H1 (cell line): ENCODE measurements around the gene UPF3A. TPM values are rescaled to one million over a fixed set of nuclear protein-coding genes. Genes with fewer than 3 reads are reported as not detected.

Experiments used
- ATF2 ChIP-seq: IDR thresholded peaks from 2 replicates; pipeline ENCODE4 v1.6.1; 2012; ENCODE audit warnings: low read length, inconsistent platforms
- BRCA1 ChIP-seq: IDR thresholded peaks from 2 replicates; pipeline ENCODE4 v1.6.1; 2012; ENCODE audit warnings: low read depth, low read length, improper control_type of control experiment
- CREB1 ChIP-seq: IDR thresholded peaks from 2 replicates; pipeline ENCODE4 v1.6.1; 2012; ENCODE audit warnings: inconsistent platforms
- EGR1 ChIP-seq: IDR thresholded peaks from 2 replicates; pipeline ENCODE4 v1.6.1; 2011; ENCODE audit warnings: low read depth, low read length, borderline replicate concordance
- EP300 ChIP-seq, 2 experiments: IDR thresholded peaks; 1 replicate in 1 of 2; 2 replicates in 1 of 2; pipeline ENCODE4 v1.6.1; 2011 to 2012; ENCODE audit warnings: low read depth in 2 of 2, low read length in 2 of 2, mild to moderate bottlenecking in 2 of 2, borderline replicate concordance in 1 of 2, inconsistent platforms in 1 of 2, moderate library complexity in 1 of 2
- GABPA ChIP-seq: IDR thresholded peaks from 2 replicates; pipeline ENCODE4 v1.6.1; 2011; ENCODE audit warnings: mild to moderate bottlenecking, low read length, moderate library complexity, borderline replicate concordance; ENCODE audit not compliant: insufficient read depth
- HDAC2 ChIP-seq, 2 experiments: fragments of 300-600 bp in 1 of 2; sonication (generic) in 1 of 2; IDR thresholded peaks; 2 replicates each; pipeline ENCODE4 v1.6.1; 2011 to 2012; ENCODE audit warnings: low read depth in 2 of 2, low read length in 2 of 2, mild to moderate bottlenecking in 2 of 2, moderate library complexity in 2 of 2, borderline replicate concordance in 1 of 2, inconsistent platforms in 1 of 2
- HDAC6 ChIP-seq: IDR thresholded peaks from one replicate; pipeline ENCODE4 v1.7.1; 2012; ENCODE audit warnings: low read depth, mild to moderate bottlenecking, inconsistent platforms, low read length, moderate library complexity
- KDM1A ChIP-seq: fragments of 200-600, 300-600 bp; sonication (generic); IDR thresholded peaks from 2 replicates; pipeline ENCODE4 v1.7.1; 2016; ENCODE audit warnings: mild to moderate bottlenecking, low read length, borderline replicate concordance
- NANOG ChIP-seq: IDR thresholded peaks from 2 replicates; pipeline ENCODE4 v1.6.1; 2011; ENCODE audit warnings: low read length, low read depth, mild to moderate bottlenecking, inconsistent platforms; ENCODE audit not compliant: insufficient read depth, poor library complexity, severe bottlenecking
- PHF8 ChIP-seq: fragments of 200-600 bp; sonication (generic); conservative IDR thresholded peaks from 2 replicates; pipeline ENCODE4 v1.7.1; 2012; ENCODE audit warnings: low read depth, mild to moderate bottlenecking, inconsistent platforms, low read length, moderate library complexity
- RFX5 ChIP-seq: IDR thresholded peaks from 2 replicates; pipeline ENCODE4 v1.6.1; 2011; ENCODE audit warnings: low read depth, low read length, improper control_type of control experiment, borderline replicate concordance
- SIN3A ChIP-seq, 2 experiments: IDR thresholded peaks in 1 of 2; conservative IDR thresholded peaks in 1 of 2; 2 replicates each; pipeline ENCODE4 v1.6.1; 2011 to 2012; ENCODE audit warnings: low read length in 2 of 2, improper control_type of control experiment in 1 of 2, low read depth in 1 of 2, mild to moderate bottlenecking in 1 of 2
- SP1 ChIP-seq: IDR thresholded peaks from 2 replicates; pipeline ENCODE4 v1.6.1; 2011; ENCODE audit warnings: low read depth, low read length
- SP2 ChIP-seq: IDR thresholded peaks from 2 replicates; pipeline ENCODE4 v1.6.1; 2012; ENCODE audit warnings: mild to moderate bottlenecking, low read length, inconsistent platforms
- SP4 ChIP-seq: IDR thresholded peaks from 2 replicates; pipeline ENCODE4 v1.6.1; 2012; ENCODE audit warnings: low read length, inconsistent platforms
- TAF1 ChIP-seq: IDR thresholded peaks from 2 replicates; pipeline ENCODE4 v1.6.1; 2011; ENCODE audit warnings: mild to moderate bottlenecking, low read depth, low read length
- TBP ChIP-seq: IDR thresholded peaks from 2 replicates; pipeline ENCODE4 v1.6.1; 2011; ENCODE audit warnings: low read depth, low read length, improper control_type of control experiment
- polyA plus RNA-seq, 7 experiments: library from polyadenylated mRNA; depleted of rRNA in 3 of 7; stranded (reverse) in 5 of 7; unstranded in 2 of 7; fragments of >200 nt in 5 of 7; fragments of 200-250 nt in 2 of 7; gene quantifications; 1 replicate in 5 of 7; 2 replicates in 1 of 7; 4 replicates in 1 of 7; pipeline versions ENCODE4 v1.2.1 to v1.2.3, GENCODE V29; 2011 to 2013; ENCODE audit warnings: missing spikeins in 2 of 7, mixed read lengths in 2 of 7
- total RNA-seq: library from RNA; stranded (reverse); fragmentation: NEBNext Ultra II Directional; extraction: Animal tissue kit (Norgen Biotek cat#: 25700); gene quantifications from 2 replicates; pipeline ENCODE4 v1.2.1, GENCODE V29; 2021
- TF ChIP-seq, protein P1 (sequence below): IDR thresholded peaks from 2 replicates; pipeline ENCODE4 v1.6.1; 2012; ENCODE audit warnings: inconsistent platforms

The UPF3A gene
- total and polyA plus RNA-seq, 2 of the 8 experiments (the other 6 are each of a cell fraction or from before 2014, with no cell fraction given) = 47.1 to 58.2 TPM

DNA sequence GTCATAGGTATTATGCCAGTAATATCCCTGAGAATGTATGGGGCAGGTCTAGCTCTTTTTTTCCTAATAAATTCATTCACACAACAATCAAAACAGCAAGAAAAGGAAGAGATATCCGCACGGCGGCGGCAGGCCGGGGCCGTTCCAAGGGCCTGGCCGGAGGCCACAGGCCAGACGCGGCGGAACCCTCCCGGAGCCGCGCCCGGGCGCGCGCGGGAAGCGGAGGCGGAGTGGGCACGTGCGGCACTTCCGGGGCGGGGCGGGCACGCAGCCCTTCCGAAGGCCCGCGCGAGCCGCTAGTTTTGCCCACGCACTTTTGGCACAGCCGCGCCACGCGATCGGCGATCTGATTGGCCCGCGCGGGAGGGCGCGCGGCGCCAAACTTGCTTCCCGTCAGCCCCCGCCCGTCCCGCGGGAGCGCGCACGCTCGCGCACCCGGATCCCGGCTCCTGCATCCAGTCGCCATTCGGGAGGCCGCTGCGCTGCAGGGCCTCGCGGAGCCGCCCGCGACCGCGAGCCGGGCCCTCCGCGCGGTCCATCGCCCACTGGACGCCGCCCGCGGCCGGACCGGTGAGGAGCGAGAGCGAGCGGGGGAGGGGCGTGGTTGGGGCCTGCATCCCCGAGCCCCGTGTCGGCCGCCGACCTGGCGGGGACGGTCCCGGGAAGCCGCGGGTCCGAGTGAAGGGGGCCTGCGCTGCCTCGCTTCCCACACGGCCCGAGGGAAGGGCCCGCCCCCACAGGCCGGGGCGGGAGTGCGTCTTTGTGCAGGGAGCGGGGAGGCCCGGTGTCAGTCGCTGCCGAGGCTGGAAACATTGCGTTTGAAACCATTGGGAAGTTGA is 32.9 kb downstream of the UPF3A start, which contains the start of gene CHAMP1 (continued):
- TF ChIP-seq HDAC2 (IDR thresholded peaks at IDR 0.05; ENCODE audit: borderline replicate concordance in 1 of 2, low read depth in 2 of 2, low read length in 2 of 2) (peak; percentile 89 to 91; a peak in 2 of 4 replicates), EP300 (IDR thresholded peaks at IDR 0.05; ENCODE audit: borderline replicate concordance in 1 of 2, low read depth in 2 of 2, low read length in 2 of 2) (0 out of 3 replicates have a peak, but pooled peaks of 1 of the 2 experiments have one; percentile 3), PHF8 (peak; percentile 97), ATF2 (no peak), EGR1 (peak; percentile 80; the same call in 1 of the 2 replicates), RFX5 (no peak), CREB1 (no peak), SP4 (no peak), KDM1A (peak; percentile 24; the same call in 1 of the 2 replicates), GABPA (peak; percentile 84; the same call in 1 of the 2 replicates), SIN3A (conservative IDR thresholded peaks at IDR 0.05 in 1 of 2, IDR thresholded peaks at IDR 0.05 in 1 of 2; ENCODE audit: low read depth in 1 of 2, low read length in 2 of 2) (peak; percentile 20 to 43; a peak in 2 of 4 replicates), NANOG (no peak), HDAC6 (no peak), TAF1 (peak; percentile 92), BRCA1 (no peak), SP1 (peak; percentile 41; the same call in 1 of the 2 replicates), TBP (peak; percentile 29), SP2 (no peak)
- TF ChIP-seq, protein P1, sequence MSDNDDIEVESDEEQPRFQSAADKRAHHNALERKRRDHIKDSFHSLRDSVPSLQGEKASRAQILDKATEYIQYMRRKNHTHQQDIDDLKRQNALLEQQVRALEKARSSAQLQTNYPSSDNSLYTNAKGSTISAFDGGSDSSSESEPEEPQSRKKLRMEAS = peak; percentile 72
